Pons (tissue), 1 donor: ENCODE measurements around the gene SCARB1.

Experiments
- DNase-seq: peaks from one replicate; pipeline ENCODE4 v3.0.0-alpha.2; 2016; ENCODE audit warnings: low spot score

Gene SCARB1

GRCh38 chr12:124821252-124822200, 42.1 kb downstream of the SCARB1 start:
- no peak for DNase-seq

DNA sequence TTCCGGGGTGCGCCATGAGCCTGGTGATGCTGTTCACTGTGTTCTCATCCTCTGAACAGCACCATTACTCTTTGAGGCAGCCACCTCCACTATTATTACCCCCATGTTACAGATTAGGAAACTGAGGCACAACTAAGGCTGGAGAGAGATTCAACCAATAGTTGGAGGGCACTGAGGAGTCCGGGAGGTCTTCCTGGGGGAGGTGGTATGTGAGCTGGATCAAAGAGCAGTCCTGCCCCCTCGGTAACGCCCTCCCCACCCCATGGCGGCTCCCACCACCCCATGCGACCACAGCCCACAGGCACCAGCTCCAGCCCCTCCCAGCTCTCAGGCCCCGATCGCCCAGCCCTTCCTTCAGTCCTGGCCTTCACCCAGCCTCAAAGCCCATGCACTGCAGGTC, 43.5 kb downstream of the SCARB1 start:
- no peak for DNase-seq

DNA sequence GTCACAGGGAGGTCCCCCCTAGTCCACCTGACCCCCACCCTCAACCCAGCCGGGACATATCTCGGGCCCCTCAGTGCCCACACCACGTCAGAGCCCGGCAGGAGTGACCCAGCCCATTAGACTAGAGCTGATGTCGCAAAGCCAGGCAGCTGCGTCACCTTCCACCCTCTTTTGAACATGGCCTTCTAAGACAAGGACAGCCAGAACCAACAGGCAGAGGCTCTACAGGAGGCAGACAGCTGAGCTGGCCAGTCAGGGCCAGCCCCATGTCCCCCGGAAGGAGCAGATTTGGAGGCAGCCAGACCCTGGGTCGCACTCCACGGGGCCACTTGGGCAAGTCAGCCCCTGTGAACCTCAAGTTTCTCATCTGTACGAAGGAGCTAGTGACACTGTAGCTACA, 44.1 kb downstream of the SCARB1 start:
- DNase-seq, result no peak

- no peak for DNase-seq
These were observed 44.6 kb downstream of the SCARB1 start for GRCh38 chr12:124819080-124819479.

GRCh38 chr12:124817076-124818000, 46.3 kb downstream of the SCARB1 start:
- DNase-seq, result no peak

DNA sequence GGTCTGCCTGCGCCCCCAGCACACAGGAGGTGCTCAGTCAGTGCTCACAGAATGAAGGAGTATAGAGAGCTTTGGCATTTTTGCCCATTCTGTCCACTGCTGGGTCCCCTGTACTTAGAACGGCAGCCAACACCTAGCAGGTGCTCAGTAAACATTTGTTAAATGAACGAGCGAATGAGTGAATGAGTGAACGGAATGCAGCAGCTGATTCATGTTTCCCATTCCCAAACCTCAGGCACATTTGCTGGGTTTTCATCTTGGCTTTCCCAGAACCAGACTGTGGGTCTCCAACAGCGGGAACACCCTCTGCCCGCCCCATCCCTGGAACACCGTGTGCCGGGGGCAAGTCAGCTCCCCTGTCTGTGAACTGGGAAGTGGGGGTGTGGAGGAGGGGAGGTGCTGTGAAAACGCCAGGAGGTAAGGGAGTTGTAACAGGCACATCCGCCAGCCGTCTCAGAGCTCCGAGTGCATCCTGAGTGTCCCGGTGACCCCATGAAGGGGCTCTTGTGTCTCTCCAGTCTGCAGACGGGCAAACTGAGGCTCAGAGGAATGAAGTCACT, 47.3 kb downstream of the SCARB1 start:
- DNase-seq, result no peak

DNA sequence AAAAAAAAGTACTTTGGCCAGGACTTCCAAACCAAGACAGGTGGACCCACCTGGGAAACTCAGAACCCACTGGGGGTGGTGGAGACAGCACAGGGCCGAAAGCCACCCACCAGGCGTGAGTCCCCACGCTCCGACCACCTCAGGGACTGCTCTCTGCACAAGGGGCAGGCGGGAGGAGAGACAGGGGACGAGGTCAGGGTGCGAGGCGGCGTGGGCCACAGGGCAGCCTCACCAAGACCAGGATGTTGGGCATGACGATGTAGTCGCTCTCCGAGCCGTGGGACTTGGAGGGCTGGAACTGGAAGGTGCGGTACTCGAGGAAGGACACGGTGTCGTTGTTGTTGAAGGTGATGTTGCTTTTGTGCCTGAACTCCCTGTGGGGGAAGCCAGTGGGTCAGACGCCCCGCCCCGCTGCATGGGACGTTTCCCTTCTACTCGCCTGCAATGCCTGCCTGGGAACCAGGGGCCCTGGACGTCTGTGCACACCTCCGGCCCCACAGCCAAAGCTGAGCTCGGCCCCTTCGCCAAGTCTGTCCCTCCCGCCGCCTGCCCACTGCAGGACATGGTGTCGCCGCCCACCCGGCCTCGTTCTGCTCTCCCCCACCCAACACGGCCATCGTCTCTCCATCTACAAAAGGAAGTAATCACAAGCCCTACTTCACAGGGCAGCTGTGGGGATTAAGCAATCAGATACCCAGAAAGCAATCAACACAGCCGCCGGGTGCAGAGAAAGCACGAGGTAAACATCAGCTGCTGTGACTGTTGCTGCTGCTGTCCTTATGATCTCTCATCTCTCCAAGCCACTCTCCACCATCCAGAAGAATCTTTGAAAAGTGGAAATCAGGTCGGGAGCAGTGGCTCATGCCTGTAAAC, 48.7 kb downstream of the SCARB1 start:
- DNase-seq, result peak; percentile 46

GRCh38 chr12:124813782-124814181, 49.9 kb downstream of the SCARB1 start:
- DNase-seq, result no peak

DNA sequence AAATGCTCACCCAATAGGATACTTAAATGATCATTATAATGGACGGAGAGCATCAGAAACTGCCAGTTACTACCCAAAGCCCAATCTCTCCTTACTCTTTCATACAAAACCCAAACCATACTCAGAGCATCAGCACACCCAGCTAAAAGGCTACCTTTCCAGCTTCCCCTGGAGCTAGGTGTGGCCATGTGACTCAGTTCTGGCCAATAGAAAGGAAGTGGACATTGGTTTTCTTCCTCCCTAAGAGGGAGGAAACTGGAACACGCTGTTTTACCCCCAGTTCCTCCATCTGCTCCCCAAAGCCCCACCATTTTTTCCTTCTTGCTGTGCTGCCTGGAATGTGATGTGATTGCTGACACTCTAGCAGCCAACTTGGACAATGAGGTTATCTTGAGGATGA, 50.7 kb downstream of the SCARB1 start:
- no peak for DNase-seq

- DNase-seq, result no peak
These were observed 51.3 kb downstream of the SCARB1 start for GRCh38 chr12:124812356-124812755.

DNA sequence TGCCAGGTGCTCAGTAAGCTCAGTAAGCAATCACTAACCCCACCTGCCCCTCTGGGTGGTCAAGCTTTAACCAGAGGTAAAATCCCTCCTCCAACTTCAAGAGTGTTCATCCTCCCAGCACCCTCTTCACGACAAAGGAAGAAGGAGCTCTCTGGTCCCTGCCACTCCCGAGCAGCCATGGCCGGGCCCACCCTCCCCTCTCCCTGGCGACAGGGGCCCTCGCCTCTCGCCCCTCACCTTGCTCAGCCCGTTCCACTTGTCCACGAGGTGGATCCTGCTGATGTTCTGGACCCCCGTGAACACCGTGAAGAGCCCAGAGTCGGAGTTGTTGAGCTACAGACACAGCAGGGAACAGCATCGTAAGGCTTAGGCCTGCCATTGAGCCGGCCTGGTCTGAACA, 52.0 kb downstream of the SCARB1 start:
- no peak for DNase-seq

DNA sequence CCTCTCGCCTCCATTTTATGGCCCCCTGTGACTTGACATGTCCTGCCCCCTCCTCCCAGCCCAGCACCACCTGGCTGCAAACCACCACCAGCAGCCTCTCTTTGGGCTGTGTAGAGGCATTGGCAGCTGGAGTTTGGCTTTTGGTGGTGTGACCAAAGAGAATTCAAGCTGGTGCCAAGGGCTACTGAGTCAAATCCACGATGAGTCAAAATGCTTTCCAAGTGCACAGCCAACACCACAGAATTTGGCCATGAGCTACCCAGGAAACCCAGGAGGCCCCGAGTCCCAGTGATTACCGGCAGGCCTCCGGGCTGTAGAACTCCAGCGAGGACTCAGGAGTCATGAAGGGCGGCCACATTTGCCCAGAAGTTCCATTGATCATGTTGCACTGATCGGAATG, 53.8 kb downstream of the SCARB1 start:
- no peak for DNase-seq

- DNase-seq, result no peak
These were observed 54.3 kb downstream of the SCARB1 start for GRCh38 chr12:124809391-124809790.

DNA sequence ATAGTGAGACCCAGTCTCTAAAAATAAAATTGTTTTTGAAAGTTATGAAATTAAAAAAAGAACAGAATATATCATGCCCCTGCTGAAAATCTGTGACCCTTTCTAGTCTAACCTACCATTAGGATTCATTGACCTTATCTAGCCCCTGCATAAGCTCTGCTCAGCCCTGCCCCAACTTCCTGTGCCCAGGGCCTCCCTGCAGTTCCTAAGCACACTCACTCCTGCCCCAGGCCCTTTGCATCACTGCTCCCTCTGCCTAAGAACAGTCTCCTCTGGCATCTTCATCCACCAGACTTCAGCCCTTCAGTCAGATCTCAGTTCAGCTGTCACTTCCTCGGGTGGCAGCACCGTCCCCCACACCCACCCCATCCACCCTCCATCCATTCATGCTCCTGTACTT, 55.4 kb downstream of the SCARB1 start:
- no peak for DNase-seq

- DNase-seq, result no peak
These were observed 57.6 kb downstream of the SCARB1 start for GRCh38 chr12:124805876-124806668.

DNA sequence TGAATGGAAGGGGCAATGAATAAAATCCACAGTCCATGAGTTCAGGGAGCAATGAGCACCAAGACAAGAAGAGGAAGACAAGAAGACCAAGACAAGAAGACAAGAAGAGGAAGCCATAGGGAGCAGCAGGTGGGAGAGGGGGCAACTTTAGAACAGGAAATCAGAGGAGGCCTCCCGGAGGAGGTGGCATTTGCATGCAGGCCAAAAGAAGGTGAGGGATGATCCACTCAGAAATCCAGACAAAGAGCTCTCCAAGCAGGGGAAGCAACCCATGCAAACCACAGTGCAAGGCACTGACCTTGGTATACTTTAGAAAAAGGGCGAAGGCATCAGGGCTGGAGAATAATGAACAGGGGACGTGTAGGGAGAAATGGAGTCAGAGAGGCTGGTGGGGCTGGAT, 58.6 kb downstream of the SCARB1 start:
- DNase-seq, result no peak

GRCh38 chr12:124804011-124804621, 59.5 kb downstream of the SCARB1 start:
- DNase-seq, result peak; percentile 22

GRCh38 chr12:124802361-124802760, 61.3 kb downstream of the SCARB1 start:
- DNase-seq, result no peak

GRCh38 chr12:124800506-124800905, 63.2 kb downstream of the SCARB1 start:
- DNase-seq, result no peak

DNA sequence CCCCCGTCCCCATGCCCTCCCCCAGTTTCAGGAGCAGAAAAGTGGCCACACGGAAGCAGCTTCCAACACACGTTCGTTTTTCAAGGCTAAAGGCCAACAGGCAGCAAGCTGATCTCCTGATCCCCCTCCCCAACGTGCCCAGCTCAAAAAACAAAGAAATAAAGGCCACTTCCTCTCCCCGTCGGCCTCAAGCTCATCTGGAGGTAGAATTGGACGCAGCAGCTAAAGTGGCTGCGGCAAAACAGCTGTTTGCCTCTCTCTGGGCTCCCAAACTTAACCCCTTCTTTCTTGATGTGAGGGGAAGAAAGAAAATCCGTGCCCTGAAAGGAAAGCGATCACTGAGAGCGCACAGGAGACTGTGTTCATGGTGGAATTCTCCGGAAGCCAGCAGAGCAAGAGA, 66.3 kb downstream of the SCARB1 start:
- no peak for DNase-seq
